GM19397 (cell line): ENCODE data around the gene KCNJ16.

Source experiments
- ATAC-seq: cut with Tn5 transposase; IDR thresholded peaks from one replicate; pipeline ENCODE4 v1.9.1; 2021; ENCODE audit warnings: mild to moderate bottlenecking, moderate library complexity; ENCODE audit not compliant: unreplicated experiment

Gene KCNJ16

DNA sequence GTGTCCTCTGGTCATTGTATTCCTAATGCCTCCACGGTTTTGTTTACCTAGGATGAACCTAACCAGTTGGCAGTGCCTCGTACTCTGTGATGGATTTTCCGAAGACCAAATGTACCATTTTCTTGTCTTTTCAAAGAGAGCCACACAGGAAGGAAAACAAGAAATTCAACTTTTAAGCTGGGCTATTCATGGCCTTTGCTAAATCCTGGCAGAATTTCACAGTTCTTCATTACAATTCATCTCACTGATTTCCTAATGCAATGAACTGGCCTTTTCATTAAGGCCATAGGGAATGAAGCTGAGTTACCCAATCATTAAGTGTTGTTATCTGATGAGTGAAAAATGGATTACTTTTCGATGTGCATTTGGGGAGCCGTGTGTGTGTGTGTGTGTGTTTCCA is 7.9 kb upstream of the KCNJ16 start:
- ATAC-seq: no peak

DNA sequence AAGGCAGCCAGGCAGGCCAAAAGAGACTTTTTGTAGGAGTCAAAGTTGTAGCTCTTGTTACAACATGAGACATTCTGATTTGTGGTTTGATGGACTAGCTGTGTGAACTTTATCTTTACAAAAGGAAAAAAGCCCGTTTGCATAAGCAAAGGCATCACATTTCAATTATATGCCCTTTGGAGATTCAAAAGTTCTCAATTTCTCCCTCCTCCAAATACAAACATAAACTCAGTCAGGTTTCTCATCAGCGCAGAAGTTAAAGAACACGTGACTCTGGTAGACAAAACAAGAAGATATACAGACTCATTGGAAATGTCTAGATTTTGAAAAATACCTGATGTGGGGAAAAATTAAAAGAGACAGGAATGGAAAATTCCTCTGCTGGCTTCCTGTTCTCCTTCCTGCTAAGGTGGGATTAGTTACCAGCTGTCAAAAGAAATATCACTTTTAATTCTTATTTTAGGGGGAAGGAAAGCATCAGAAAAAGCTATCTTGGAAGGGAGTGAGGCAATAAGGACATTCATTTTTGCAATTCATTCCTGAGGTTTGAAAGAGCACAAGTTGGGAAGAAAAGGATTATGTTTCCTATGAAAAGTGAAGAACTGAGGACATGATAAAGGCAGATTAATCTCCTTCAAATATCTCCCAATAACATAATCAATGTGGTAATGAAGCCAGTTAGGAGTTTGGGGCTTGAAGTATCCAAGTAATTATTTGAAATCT is 4.6 kb upstream of the KCNJ16 start:
- no peak for ATAC-seq

DNA sequence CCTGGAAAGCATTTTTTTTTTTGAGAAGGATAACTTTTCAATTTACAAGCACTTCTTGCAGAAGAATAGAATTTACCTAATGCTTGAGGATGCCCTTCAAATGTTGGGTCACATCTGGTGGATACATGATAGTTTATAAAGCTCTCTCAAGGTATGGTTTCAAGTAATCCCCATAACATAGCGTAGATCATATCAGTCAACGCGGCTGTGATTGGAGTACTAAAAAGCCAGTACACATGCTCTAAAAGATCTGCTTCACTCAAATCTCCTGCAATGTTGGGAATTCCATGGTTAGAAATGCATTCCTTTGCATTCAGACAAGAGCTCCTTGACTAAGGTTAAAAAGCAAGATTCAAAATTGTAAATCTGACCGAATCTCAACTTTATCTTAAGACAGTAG is 3.9 kb upstream of the KCNJ16 start:
- no peak for ATAC-seq

DNA sequence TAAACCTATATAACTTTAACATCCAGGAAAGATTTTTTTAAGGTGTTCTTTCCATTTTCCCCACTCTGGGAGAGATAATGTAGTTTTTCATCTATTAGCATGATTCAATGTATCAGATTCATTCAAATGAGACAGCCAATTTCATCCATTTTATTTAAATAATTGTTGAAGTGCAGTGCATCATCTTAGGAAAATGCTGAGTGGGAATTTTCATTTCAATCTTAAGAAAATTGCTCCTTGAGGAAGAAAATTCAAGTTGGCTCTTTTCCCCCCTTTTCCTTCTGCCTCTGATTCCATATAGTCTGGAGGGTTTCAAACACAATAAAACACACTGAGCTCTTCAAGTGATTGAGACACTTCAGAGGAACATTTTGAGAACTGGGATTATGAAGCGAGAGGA is 3.4 kb upstream of the KCNJ16 start:
- no peak for ATAC-seq

DNA sequence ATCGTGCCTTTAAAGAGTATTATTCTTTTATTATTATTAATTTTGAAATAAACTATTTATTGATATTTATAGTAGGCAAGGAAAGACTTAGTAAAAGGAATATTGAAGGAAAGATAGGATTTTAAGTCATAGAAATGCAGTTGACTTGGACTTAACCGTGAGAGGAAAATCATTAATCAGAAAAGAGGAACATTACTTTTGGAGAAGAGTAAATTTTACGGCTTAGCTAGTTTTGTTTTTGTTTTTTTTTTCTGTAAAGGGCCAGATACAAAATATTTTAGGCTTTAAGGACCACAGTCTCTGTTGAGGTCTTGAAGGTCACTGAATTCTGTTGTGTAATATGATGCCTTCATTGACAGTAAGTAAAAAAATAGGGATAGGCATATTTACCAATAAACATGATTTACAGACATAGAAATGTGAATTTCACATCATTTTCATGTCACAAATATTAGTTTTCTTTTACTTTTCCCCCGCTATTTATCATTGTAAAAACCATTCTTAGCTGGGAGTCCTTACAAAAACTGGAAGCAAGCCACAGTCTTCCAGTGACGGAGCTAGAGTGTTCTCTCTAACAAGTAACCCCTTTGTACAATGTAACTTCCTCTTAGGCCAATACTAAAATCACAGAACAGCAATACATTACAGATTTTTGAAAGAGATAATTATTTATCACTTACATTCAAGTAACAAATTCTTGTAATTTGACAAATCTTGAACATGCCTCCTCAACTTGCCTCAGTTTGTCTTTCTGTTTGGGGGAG is 2.3 kb upstream of the KCNJ16 start:
- no peak for ATAC-seq

DNA sequence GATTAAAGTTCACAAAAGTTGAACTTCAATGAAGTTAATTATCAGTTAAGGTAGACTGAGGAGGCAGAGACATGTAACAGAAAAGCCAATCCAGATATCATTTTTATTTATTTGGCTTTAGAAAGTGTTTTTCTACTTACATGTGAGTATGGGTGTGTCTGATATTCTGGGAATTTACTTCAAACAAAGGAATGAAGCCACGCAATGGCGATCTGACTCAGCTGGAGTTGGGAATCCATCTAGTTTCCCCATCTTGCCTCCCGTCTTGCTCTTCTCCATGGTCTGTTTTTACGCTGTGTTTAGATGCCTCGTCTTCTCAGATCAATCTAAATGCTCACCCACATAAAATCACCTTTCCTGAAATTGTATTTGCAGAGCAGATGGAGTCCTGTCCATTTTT is 1.7 kb upstream of the KCNJ16 start:
- ATAC-seq: no peak

DNA sequence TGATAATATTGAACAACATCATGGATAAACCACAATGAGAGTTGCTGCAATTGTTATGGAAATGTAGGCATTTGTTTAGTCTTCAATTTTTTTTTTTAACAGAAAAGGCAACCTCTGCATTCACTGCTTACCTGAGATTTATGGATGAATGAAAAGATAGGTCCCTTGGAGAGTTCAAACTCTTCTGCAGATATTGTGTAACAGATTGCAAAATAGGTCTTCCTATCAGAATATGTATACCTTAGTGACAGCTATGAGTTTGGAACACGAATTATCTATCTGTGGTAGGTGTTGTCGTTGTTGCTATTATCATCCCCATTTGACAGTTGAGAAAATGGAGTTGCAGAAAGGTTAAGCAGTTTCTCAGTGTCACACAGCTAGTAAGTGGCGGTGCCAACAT is 1.2 kb upstream of the KCNJ16 start:
- no peak for ATAC-seq

DNA sequence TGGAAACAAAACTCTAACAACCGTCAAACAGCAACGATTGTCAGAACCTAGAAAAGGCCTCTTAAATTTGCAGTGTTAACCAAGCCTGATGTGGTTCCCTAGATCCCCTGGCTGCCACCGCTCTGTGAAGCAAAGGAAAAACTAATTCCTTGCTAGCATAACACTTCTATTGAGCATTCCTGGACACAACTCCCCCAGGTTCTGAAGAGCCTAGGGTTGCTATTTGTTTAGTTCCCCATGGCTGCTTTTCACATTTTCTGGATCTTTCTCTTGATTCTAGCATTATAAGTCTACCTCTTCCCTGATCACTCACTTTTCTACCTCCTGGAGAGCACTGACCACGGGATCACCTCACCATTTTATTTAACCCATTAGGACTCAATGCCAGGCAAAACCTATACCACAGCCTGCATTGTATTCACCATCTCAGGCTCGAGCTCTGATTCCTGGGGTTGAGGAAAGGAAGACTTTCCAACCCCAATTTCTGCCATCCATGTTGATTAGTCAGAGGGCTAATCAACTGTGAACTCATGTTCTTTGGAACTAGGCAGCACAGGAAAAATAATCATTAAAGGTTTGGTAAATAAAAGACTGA is 692 bp upstream of the KCNJ16 start:
- ATAC-seq: no peak

DNA sequence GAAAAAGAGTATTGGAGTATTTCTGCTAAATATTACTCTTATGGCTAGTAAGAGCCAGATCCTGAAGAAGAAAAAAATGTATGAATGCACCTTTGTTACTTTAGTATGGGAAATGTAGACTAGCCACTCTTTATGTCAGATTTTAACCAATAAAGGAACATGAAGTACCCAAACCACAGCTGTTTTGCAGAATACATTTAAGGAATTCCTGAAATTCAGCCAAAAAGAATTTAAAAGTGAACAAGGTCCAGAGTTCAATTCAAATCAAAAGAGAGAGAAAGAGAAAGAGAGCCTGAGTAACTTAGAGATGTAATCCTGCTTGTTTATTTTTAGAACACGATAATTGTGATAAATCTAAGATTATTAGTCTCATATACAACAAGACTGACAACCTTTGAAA is 1.2 kb downstream of the KCNJ16 start:
- ATAC-seq: no peak

DNA sequence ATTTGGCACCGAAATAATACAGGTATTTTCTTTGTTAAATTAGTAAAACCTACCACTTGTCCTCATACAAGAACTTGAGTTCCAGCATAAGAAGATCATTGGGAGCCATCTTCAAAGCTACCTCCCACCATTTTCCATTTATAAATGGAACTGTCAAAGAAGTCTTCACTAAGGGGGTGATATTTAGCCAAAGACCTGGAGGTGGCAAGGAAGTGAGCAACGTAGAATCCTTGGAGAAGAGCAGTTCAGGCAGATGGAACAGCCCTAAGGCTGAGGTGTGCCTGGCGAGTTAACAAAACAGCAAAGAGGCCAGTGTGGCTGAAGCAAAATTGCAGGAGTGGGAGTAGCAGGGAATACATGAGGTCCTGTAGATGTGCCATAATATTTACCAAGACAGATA is 1.8 kb downstream of the KCNJ16 start:
- ATAC-seq: no peak

DNA sequence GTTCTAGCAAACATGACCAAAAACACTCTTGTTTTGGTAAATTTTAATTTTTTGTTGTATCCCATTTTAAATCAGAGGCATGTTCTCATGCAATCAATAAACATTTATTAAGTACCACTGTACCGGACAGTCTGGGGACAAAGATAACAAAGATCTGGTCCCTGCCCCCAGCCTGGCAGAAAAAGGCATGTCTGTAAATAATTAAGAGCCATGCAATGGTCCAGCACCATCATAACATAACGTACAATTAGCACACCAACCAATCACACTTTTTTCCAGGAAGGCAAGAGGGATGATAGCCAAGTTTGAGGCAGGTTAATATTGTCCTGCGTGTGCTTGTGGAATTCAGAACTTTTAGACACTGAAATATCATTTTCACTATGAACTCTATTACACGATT is 3.5 kb downstream of the KCNJ16 start:
- no peak for ATAC-seq

DNA sequence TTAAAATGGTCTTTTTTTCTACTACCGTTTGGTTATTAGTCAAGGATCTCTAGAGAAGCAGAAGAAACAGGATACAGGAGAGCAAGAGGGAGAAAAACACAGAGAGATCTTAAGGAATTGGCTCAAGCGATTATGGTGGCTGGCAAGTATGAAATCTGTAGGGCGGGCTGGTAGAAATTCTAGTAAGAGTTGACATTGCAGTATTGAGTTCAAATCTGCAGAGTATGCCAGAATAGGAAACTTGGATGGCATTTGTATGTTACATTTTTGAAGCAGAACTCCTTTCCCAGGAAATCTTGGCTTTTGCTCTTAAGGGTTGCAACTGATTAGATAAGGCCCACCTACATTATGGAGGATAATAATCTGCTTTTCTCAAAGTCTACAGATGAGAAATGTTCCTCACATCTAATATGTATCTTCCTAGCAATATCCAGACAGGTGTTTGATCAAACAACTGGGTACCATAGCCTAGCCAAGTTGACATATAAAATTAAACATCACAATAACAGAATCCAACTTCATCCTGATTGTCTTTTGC is 4.0 kb downstream of the KCNJ16 start:
- ATAC-seq: no peak

DNA sequence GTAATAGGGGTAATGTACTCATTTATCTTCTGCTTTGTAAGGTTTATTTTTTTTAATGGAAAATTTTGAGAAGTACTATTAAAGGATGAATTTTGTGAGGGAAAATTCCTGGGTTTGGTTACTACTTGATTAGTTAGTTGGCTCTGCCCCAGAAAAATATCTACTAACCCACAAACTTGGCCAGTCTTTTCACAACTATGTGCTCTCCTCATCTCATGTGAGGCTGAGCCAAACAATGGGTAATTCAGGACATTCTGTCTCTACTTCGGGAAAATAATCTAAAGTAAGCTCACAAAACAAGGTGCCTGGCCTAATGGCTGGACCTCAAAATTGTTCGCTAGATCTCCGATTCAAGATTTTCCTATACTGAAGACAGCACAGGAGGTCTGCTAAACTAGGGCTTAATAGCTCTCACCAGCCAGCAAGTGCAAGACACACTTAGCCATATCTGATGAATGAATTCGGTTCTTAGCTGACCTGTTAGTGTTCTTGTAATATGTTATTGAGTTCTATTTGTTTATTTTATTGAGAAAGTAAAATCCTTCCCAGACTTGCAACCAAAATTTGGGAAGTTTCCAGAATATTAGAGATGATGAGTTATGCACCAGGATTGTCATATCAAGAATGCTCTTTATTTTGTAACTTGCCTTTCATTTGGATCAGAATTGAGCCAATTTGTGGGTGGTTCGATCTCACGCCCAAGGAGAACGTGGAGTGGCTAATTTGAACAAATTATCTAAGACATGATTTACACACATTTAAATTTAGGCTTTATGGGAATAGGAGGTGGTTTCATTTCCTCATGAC is 5.7 kb downstream of the KCNJ16 start:
- no peak for ATAC-seq

DNA sequence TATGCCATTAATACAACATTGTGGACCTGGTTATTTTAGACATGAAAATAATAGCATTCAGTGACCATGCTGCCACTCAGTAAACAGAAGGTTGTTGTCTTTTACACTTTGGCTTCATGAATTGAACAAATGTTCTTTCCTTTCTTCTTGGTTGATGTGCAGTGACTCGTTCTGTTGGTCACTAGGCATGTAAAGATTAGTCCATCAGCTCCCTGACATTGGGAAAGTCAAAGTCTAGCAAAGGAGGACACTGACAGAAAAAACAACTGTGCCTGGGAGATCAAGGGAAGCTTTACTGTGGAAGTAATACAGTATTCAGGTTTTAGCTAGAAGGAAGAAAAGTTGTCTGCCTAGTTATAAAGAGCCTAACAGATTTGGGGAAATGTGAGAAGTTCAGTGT is 6.9 kb downstream of the KCNJ16 start:
- no peak for ATAC-seq

DNA sequence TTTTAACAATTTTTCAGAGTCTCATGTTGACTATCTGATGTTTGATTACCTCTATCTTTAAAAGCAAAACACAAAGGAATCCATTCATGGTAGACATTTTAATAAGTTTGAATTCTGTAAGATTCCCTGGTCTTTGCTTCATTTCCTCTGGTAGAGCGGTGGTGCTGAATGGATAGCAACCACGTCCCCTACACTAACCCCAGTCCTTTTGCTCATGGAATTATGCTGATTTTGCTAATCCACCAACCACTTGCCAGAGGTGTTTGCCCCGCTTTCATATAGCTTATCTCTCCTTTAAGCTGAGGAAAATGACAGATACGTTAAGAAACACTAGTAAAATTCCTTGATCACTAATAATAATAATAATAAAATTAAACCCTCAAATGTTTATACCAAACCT is 9.5 kb downstream of the KCNJ16 start:
- ATAC-seq: no peak

DNA sequence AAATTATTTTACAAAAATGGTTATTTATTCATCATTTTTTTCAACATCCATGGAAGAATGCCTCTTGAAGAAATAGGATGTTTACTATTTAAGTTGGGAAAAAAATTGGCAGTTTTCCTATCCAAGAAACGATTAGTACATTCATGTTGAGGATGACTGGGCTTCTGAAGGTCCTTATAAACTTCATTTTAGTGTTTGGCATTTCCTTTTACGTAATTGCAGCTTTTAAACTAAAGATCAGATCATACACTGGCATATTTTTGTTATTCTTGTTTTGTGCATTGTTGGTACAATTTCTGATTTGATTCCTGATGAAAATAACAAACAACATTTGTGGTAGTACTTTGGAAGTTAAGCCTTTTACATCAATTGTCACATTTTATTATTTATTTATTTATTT is 11.5 kb downstream of the KCNJ16 start:
- ATAC-seq: no peak

DNA sequence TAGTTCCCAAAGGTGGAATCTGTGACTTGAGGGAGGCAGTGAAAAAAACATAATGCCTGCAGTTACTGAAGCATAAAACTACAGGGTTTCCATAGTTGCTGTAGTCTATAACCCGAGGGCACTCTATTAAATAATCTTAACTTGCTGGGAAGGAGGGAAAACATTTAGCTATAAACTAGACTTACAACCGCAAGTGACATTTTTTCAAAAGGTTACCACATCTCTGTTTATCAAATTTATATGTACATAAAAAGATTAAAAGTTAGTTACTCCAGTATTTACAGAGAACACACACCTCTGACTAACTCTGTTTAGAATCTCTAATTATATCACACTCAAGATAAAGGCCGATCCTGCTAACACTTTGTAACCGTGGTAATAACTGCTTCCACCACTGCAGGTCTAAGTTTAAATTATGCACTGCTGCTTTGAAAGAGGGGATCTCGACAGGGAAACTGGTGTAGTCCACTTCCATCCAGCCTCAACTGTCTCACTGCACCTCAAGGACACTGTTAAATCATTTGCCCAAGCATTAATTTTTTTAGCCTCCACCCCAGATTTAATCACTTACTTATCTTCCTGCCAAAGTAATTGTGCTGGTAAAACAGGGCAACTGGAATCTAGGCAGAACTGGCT is 14.6 kb downstream of the KCNJ16 start:
- ATAC-seq: no peak

DNA sequence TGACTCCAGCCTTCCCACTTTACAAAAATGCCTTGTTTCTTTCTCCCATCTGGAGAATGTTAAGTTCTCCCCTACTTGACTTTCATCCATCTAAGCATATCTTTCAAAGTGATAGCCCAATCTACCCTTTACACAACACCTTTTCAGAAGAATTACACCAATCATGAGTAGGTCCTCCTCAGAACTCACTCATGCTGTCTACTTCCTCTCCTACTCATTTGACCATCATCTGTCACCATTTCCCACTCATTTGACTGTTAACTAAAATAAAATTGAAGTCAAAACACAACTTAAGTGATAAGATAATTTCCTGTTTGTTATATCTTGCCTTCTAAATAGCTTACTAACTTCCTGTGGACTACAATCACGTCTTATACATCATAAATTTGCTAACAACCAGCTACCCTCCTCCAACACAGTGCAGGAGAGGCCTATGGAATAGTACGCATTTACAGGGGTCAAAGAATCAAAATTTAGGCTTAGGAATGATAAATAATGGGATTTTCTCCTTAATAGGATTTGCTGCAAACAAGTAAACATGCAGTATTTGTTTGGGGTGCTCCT is 16.1 kb downstream of the KCNJ16 start:
- no peak for ATAC-seq

DNA sequence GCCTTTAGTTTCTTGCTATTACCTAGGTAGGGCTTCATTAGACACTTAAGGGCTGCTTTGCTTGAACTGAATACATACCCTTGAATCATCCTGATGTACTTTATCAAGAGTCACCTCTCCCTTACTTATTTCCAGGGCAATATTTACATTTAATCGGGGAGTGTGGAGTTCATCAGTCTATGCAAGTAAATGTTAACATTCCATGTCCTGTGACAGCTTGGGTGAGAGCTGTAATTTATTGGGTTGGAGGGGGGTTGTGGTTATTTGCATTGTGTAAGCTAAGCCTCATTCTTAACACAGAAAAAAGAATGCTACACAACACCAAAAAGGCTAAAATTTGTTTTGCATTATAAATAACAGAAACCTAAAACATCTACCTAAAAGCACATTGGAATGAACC is 16.7 kb downstream of the KCNJ16 start:
- no peak for ATAC-seq

DNA sequence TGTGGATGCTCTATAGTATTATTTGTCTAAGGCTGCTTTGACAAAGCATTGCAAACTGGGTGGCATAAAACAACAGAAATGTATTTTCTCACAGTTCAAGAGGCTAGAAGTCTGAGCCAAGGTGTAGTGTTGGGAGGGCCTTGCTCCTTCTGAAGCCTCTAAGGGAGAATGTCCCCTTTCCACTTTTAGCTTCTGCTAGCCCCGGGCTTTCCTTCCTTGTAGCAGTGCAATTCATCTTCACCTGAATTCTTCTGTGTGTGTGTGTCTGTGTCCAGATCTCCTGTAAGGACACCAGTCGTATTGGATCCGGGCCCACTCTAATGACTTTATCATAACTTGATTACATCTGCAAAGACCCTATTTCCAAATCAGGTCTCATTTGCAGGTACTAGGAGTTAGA is 18.1 kb downstream of the KCNJ16 start:
- no peak for ATAC-seq
